ENCODE measurements around the gene GEMIN7. TPM values are rescaled to one million over a fixed set of nuclear protein-coding genes. Genes with fewer than 3 reads are reported as not detected.

GEMIN7 gene
- total and polyA plus RNA-seq, 4 donors = 10.0 to 25.2 (median 19.4) TPM

GRCh38 chr19:45140533-45140932 is 61.5 kb downstream of the GEMIN7 start:
- TF ChIP-seq ATF3 (IDR thresholded peaks at IDR 0.05) (no peak), RAD21 (IDR thresholded peaks at IDR 0.05) (no peak)
- no peaks in the 10 kb centered on the region for H3K27me3 ChIP-seq (ENCODE audit: control insufficient read depth in 4 of 4, insufficient read depth in 4 of 4, low read length in 3 of 4)
- no peak overlapping the region for H3K9ac ChIP-seq (ENCODE audit: low read depth in 1 of 2, low read length in 2 of 2)
- no peaks in the 10 kb centered on the region for H3K9me3 ChIP-seq (ENCODE audit: control insufficient read depth in 4 of 4, low read length in 3 of 4)
- H3K36me3 ChIP-seq (ENCODE audit: control insufficient read depth in 4 of 4, insufficient read depth in 3 of 4, low read depth in 1 of 4, low read length in 3 of 4) = peaks cover 0 to 7% (median 1%) of the 10 kb centered on the region in 4 donors
- 95% methylated on average over 11 of the region's 11 CpGs for WGBS
- H3K4me3 ChIP-seq (ENCODE audit: low read depth in 1 of 3, low read length in 3 of 3) = no peak overlapping the region
- H3K4me1 ChIP-seq (ENCODE audit: control insufficient read depth in 4 of 4, insufficient read depth in 4 of 4, low read length in 3 of 4) = no peaks in the 10 kb centered on the region
- DNase-seq (ENCODE audit: low spot score) = no peak
- H3K27ac ChIP-seq (ENCODE audit: low read depth in 1 of 2, low read length in 2 of 2) = no peak overlapping the region

Small RNA genes lying within 50 kb of the gene (small RNA-seq; reads per million reads assigned to genes)
- not detected for gene RNU6-611P

Other genes starting within 250 kb of the GEMIN7 start
- 10 to 100 TPM; 49.4 to 54.9 TPM for gene NECTIN2, start 233.0 kb upstream of the GEMIN7 start, total RNA-seq
- 10 to 100 TPM; 56.2 to 77.5 TPM for gene NECTIN2, start 233.0 kb upstream of the GEMIN7 start, polyA plus RNA-seq
- gene TOMM40, start 188.0 kb upstream of the GEMIN7 start, total RNA-seq = 10 to 100 TPM; 28.3 to 34.4 TPM
- 10 to 100 TPM; 27.0 to 33.0 TPM for gene TOMM40, start 188.0 kb upstream of the GEMIN7 start, polyA plus RNA-seq
- 1,000 to 10,000 TPM; 1,884 to 3,491 TPM for gene APOE, start 173.5 kb upstream of the GEMIN7 start, total RNA-seq
- gene APOE, start 173.5 kb upstream of the GEMIN7 start, polyA plus RNA-seq = 1,000 to 10,000 TPM; 3,935 to 5,263 TPM
- gene APOC1, start 164.7 kb upstream of the GEMIN7 start, total RNA-seq = 1,000 to 10,000 TPM in 1 of 2 donors, 100 to 1,000 TPM in 1; 612 to 1,996 TPM
- gene APOC1, start 164.7 kb upstream of the GEMIN7 start, polyA plus RNA-seq = over 10,000 TPM in 1 of 2 donors, 1,000 to 10,000 TPM in 1; 3,937 to 10,095 TPM
- 100 to 1,000 TPM in 1 of 2 donors, 1 to 10 TPM in 1; 1.0 to 131 TPM for gene APOC4, start 137.0 kb upstream of the GEMIN7 start, total RNA-seq
- gene APOC4, start 137.0 kb upstream of the GEMIN7 start, polyA plus RNA-seq = 100 to 1,000 TPM; 418 to 420 TPM
- gene APOC2, start 133.2 kb upstream of the GEMIN7 start, total RNA-seq = 1,000 to 10,000 TPM in 1 of 2 donors, 100 to 1,000 TPM in 1; 660 to 1,200 TPM
- 1,000 to 10,000 TPM; 2,878 to 3,399 TPM for gene APOC2, start 133.2 kb upstream of the GEMIN7 start, polyA plus RNA-seq
- 10 to 100 TPM; 46.2 to 56.7 TPM for gene CLPTM1, start 123.9 kb upstream of the GEMIN7 start, total RNA-seq
- gene CLPTM1, start 123.9 kb upstream of the GEMIN7 start, polyA plus RNA-seq = 10 to 100 TPM; 35.8 to 94.5 TPM
- gene RELB, start 77.8 kb upstream of the GEMIN7 start, total RNA-seq = 1 to 10 TPM; 2.2 to 4.9 TPM
- 1 to 10 TPM; 1.4 to 3.1 TPM for gene RELB, start 77.8 kb upstream of the GEMIN7 start, polyA plus RNA-seq
- gene CLASRP, start 40.2 kb upstream of the GEMIN7 start, total RNA-seq = 10 to 100 TPM; 13.0 to 44.3 TPM
- 10 to 100 TPM in 1 of 2 donors, 1 to 10 TPM in 1; 9.0 to 12.6 TPM for gene CLASRP, start 40.2 kb upstream of the GEMIN7 start, polyA plus RNA-seq
- under 1 TPM; 0.17 to 0.42 TPM for gene ZNF296, start 2.8 kb upstream of the GEMIN7 start, total RNA-seq
- under 1 TPM in 1 of 2 donors, not detected in 1; 0.16 TPM for gene ZNF296, start 2.8 kb upstream of the GEMIN7 start, polyA plus RNA-seq
- gene PPP1R37, start 13.9 kb downstream of the GEMIN7 start, total RNA-seq = 10 to 100 TPM in 1 of 2 donors, 1 to 10 TPM in 1; 9.8 to 10.4 TPM
- gene PPP1R37, start 13.9 kb downstream of the GEMIN7 start, polyA plus RNA-seq = 1 to 10 TPM; 1.8 to 8.7 TPM
- gene NKPD1, start 81.7 kb downstream of the GEMIN7 start, total RNA-seq = not detected
- not detected for gene NKPD1, start 81.7 kb downstream of the GEMIN7 start, polyA plus RNA-seq
- 10 to 100 TPM; 14.8 to 15.5 TPM for gene TRAPPC6A, start 99.0 kb downstream of the GEMIN7 start, total RNA-seq
- 10 to 100 TPM; 41.7 to 52.2 TPM for gene TRAPPC6A, start 99.0 kb downstream of the GEMIN7 start, polyA plus RNA-seq
- gene BLOC1S3, start 99.5 kb downstream of the GEMIN7 start, total RNA-seq = 1 to 10 TPM; 2.7 to 4.6 TPM
- gene BLOC1S3, start 99.5 kb downstream of the GEMIN7 start, polyA plus RNA-seq = 1 to 10 TPM; 4.1 to 4.3 TPM
- 1 to 10 TPM; 4.0 to 7.3 TPM for gene EXOC3L2, start 166.1 kb downstream of the GEMIN7 start, total RNA-seq
- gene EXOC3L2, start 166.1 kb downstream of the GEMIN7 start, polyA plus RNA-seq = 1 to 10 TPM; 1.3 to 4.2 TPM
- 1 to 10 TPM; 3.5 to 8.6 TPM for gene MARK4, start 172.0 kb downstream of the GEMIN7 start, total RNA-seq
- 10 to 100 TPM in 1 of 2 donors, 1 to 10 TPM in 1; 3.5 to 11.1 TPM for gene MARK4, start 172.0 kb downstream of the GEMIN7 start, polyA plus RNA-seq
- under 1 TPM; 0.17 to 0.37 TPM for gene CKM, start 243.6 kb downstream of the GEMIN7 start, total RNA-seq
- under 1 TPM in 1 of 2 donors, not detected in 1; 0.05 TPM for gene CKM, start 243.6 kb downstream of the GEMIN7 start, polyA plus RNA-seq